H1 (cell line): ENCODE results near the gene KPNA4.

Source experiments
- RNF2 ChIP-seq: fragments of 200-900, 300-1000 bp; sonication (generic); IDR thresholded peaks from 2 replicates; pipeline ENCODE4 v1.7.1; 2016; ENCODE audit warnings: borderline replicate concordance, low read depth, mild to moderate bottlenecking, antibody characterized with exemption, low read length; ENCODE audit not compliant: poor library complexity, severe bottlenecking; ENCODE audit errors: missing control alignments
- TCF12 ChIP-seq: IDR thresholded peaks from 2 replicates; pipeline ENCODE4 v1.6.1; 2011; ENCODE audit warnings: low read depth, mild to moderate bottlenecking, low read length
- TF ChIP-seq, protein P1 (sequence below), 3 experiments: IDR thresholded peaks; 1 replicate in 2 of 3; 2 replicates in 1 of 3; pipeline versions ENCODE4 v1.5.1 to v1.6.1; 2011; ENCODE audit warnings: low read length in 3 of 3, mild to moderate bottlenecking in 3 of 3, inconsistent platforms in 2 of 3, low read depth in 1 of 3, moderate library complexity in 1 of 3; ENCODE audit not compliant: insufficient read depth in 1 of 3; ENCODE audit errors: control extremely low read depth in 1 of 3

- TF ChIP-seq RNF2 (no peak), TCF12 (no peak)
- TF ChIP-seq, protein P1, sequence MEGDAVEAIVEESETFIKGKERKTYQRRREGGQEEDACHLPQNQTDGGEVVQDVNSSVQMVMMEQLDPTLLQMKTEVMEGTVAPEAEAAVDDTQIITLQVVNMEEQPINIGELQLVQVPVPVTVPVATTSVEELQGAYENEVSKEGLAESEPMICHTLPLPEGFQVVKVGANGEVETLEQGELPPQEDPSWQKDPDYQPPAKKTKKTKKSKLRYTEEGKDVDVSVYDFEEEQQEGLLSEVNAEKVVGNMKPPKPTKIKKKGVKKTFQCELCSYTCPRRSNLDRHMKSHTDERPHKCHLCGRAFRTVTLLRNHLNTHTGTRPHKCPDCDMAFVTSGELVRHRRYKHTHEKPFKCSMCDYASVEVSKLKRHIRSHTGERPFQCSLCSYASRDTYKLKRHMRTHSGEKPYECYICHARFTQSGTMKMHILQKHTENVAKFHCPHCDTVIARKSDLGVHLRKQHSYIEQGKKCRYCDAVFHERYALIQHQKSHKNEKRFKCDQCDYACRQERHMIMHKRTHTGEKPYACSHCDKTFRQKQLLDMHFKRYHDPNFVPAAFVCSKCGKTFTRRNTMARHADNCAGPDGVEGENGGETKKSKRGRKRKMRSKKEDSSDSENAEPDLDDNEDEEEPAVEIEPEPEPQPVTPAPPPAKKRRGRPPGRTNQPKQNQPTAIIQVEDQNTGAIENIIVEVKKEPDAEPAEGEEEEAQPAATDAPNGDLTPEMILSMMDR (IDR thresholded peaks at IDR 0.05; ENCODE audit: control extremely low read depth in 1 of 3, insufficient read depth in 1 of 3, low read depth in 1 of 3, low read length in 3 of 3) = no peak
These were observed 86.0 kb downstream of the KPNA4 start for GRCh38 chr3:160479376-160479775.
